K562 treated with DMSO at 1 percent for 4 hours (cell line): ENCODE results near the gene MINDY2. TPM values are rescaled to one million over a fixed set of nuclear protein-coding genes. Genes with fewer than 3 reads are reported as not detected.

ENCODE experiments used
- total RNA-seq: library from RNA; unstranded; fragments of 300-600 nt; gene quantifications from 2 replicates; pipeline ENCODE4 v1.2.3, GENCODE V29; 2022; ENCODE audit not compliant: insufficient read depth

MINDY2 gene, protein sequence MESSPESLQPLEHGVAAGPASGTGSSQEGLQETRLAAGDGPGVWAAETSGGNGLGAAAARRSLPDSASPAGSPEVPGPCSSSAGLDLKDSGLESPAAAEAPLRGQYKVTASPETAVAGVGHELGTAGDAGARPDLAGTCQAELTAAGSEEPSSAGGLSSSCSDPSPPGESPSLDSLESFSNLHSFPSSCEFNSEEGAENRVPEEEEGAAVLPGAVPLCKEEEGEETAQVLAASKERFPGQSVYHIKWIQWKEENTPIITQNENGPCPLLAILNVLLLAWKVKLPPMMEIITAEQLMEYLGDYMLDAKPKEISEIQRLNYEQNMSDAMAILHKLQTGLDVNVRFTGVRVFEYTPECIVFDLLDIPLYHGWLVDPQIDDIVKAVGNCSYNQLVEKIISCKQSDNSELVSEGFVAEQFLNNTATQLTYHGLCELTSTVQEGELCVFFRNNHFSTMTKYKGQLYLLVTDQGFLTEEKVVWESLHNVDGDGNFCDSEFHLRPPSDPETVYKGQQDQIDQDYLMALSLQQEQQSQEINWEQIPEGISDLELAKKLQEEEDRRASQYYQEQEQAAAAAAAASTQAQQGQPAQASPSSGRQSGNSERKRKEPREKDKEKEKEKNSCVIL
- 6.3 and 6.4 TPM in 2 replicates for total RNA-seq

DNA sequence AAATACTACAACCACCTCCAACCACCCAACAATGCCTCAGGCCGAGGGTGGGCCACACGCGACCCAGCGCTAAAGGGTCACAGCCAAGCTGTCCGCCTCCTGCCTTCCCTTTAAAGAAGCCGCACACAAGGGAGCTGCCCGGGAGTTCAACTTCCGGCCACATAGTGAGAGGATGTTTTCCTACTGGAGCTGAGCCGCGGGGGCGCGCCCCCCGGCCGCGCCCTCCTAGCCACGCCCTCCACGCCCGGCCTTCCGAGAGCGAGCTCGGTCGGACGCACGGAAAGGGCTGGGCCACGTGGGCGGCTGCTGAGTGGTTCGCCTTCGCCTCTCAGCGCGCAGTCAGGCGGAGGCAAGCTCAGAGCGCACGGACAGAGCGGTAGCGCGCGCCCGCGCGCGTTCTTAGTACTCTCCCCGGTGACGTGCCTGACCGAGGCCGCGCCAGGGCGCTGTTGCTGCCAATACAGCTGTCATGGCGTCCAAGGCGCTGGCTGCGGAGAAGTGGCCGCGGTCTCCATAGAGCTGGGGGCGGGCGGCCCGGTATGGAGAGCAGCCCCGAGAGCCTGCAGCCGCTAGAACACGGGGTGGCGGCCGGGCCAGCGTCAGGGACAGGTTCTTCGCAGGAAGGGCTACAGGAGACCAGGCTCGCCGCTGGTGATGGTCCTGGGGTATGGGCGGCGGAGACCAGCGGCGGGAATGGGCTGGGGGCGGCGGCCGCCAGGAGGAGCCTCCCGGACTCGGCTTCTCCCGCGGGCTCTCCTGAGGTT, at the start of gene MINDY2:
TSS of gene MINDY2 (plus strand) at position 446 of the 764 bp plus-strand sequence. CDS start at position 540, 94 bp downstream.

GRCh38 chr15:58749532-58750337, 21.4 kb upstream of the MINDY2 start, which contains the start of gene ADAM10:
Gene ADAM10, minus strand, starts transcription at chr15:58749707. Its CDS starts 173 bp downstream, at chr15:58749534.

Other genes with a start within 250 kb of the MINDY2 start
- 33.9 and 56.2 TPM in 2 replicates for gene ADAM10, start 21.6 kb upstream of the MINDY2 start, total RNA-seq
- 72.2 and 75.1 TPM in 2 replicates for gene SLTM, start 162.4 kb downstream of the MINDY2 start, total RNA-seq
- 12.9 and 15.8 TPM in 2 replicates for gene RNF111, start 216.4 kb downstream of the MINDY2 start, total RNA-seq